HCT116 (cell line): Measurements from ENCODE around the gene PEMT. TPM values are rescaled to one million over a fixed set of nuclear protein-coding genes. Genes with fewer than 3 reads are reported as not detected.

ENCODE experiments used
- ATAC-seq: fragments of 200-7000 bp; cut with Tn5 transposase; 2 replicates; pipeline ENCODE4 v1.9.1; 2020; ENCODE audit warnings: mild to moderate bottlenecking, moderate library complexity
- BruUV-seq: library from RNA; stranded (reverse); fragments of 400-500 nt; replicated peaks from 2 replicates; lab custom pipeline; 2021; lab: Mats Ljungman, UMichigan
- CTCF ChIA-PET: fragments of 300-600 bp; sonication (Branson Sonifier 250); formaldehyde crosslinking; loops from one replicate; lab custom pipeline; 2021; ENCODE audit warnings: antibody characterized with exemption; lab: Charles Lee
- POLR2A ChIA-PET: fragments of 300-600, 350-600 bp; sonication (Branson Sonifier 250); formaldehyde crosslinking; loops from one replicate; lab custom pipeline; 2021; ENCODE audit warnings: antibody characterized with exemption; lab: Charles Lee
- RAD21 ChIA-PET, 2 experiments: fragments of 300-600 bp; sonication (Branson Sonifier 250); formaldehyde crosslinking; loops; one replicate each; lab custom pipeline; 2023; ENCODE audit warnings: low total read pairs in 2 of 2; ENCODE audit not compliant: uncharacterized antibody in 2 of 2, unreplicated experiment in 2 of 2, low non-redundant PET in 1 of 2; lab: Charles Lee
- DNase-seq: peaks from one replicate; pipeline ENCODE4 v3.0.0-alpha.2; 2010; ENCODE audit warnings: low read depth, low spot score
- H2AFZ ChIP-seq: fragments of 200-600 bp; shearing (Covaris generic), sonication (generic); 2 replicates; pipeline ENCODE4 v1.6.1; 2017; ENCODE audit warnings: low read depth, mixed run types, mixed read lengths, antibody characterized with exemption, low read length; ENCODE audit not compliant: poor library complexity, severe bottlenecking
- H3K27ac ChIP-seq: 2 replicates; pipeline ENCODE4 v1.5.1; 2012; ENCODE audit warnings: low read depth, low read length
- H3K27me3 ChIP-seq: fragments of 200-600 bp; sonication (generic); 2 replicates; pipeline ENCODE4 v1.6.1; 2016; ENCODE audit warnings: mixed run types, low read length, mixed read lengths; ENCODE audit not compliant: insufficient read depth
- H3K36me3 ChIP-seq, 2 experiments: fragments of 200-500 bp in 1 of 2; fragments of 200-600 bp in 1 of 2; sonication (Bioruptor generic) in 1 of 2; sonication (generic) in 1 of 2; 2 replicates each; pipeline versions ENCODE4 v1.5.1 to v1.6.1; 2014 to 2016; ENCODE audit warnings: low read length in 2 of 2, inconsistent platforms in 1 of 2, mixed read lengths in 1 of 2, mixed run types in 1 of 2; ENCODE audit not compliant: insufficient read depth in 2 of 2, control insufficient read depth in 1 of 2
- H3K4me1 ChIP-seq, 2 experiments: fragments of 200-600 bp in 1 of 2; sonication (generic) in 1 of 2; 2 replicates each; pipeline versions ENCODE4 v1.5.1 to v1.6.1; 2012 to 2017; ENCODE audit warnings: low read length in 2 of 2, inconsistent platforms in 1 of 2, mild to moderate bottlenecking in 1 of 2, mixed read lengths in 1 of 2, mixed run types in 1 of 2, moderate library complexity in 1 of 2; ENCODE audit not compliant: insufficient read depth in 2 of 2, control insufficient read depth in 1 of 2
- H3K4me2 ChIP-seq: fragments of 200-600 bp; sonication (generic); 2 replicates; pipeline ENCODE4 v1.6.1; 2017; ENCODE audit warnings: mixed run types, low read length, mixed read lengths
- H3K4me3 ChIP-seq, 2 experiments: fragments of 200-600 bp in 1 of 2; sonication (generic) in 1 of 2; replicated peaks in 1 of 2; 2 replicates each; pipeline ENCODE4 v1.5.1; 2011 to 2016; ENCODE audit warnings: low read length in 2 of 2, control low read depth in 1 of 2, low read depth in 1 of 2, mild to moderate bottlenecking in 1 of 2, mixed read lengths in 1 of 2, mixed run types in 1 of 2
- H3K79me2 ChIP-seq: fragments of 200-600 bp; sonication (generic); 2 replicates; pipeline ENCODE4 v1.6.1; 2017; ENCODE audit warnings: mild to moderate bottlenecking, mixed run types, low read length, moderate library complexity, mixed read lengths; ENCODE audit not compliant: insufficient read depth
- H3K9ac ChIP-seq: fragments of 200-600 bp; sonication (generic); 2 replicates; pipeline ENCODE4 v1.6.1; 2016; ENCODE audit warnings: low read length, mixed read lengths
- H3K9me2 ChIP-seq: fragments of 200-600 bp; sonication (generic), shearing (Covaris generic); 2 replicates; pipeline ENCODE4 v1.6.1; 2017; ENCODE audit warnings: mixed run types, mild to moderate bottlenecking, moderate library complexity; ENCODE audit not compliant: insufficient read depth
- H3K9me3 ChIP-seq, 2 experiments: fragments of 200-500 bp in 1 of 2; fragments of 200-600 bp in 1 of 2; sonication (Bioruptor generic) in 1 of 2; sonication (generic) in 1 of 2; 2 replicates each; pipeline ENCODE4 v1.6.1; 2014 to 2017; ENCODE audit warnings: low read length in 2 of 2, mixed read lengths in 2 of 2, inconsistent platforms in 1 of 2, low read depth in 1 of 2, mild to moderate bottlenecking in 1 of 2, mixed run types in 1 of 2, moderate library complexity in 1 of 2; ENCODE audit not compliant: control insufficient read depth in 1 of 2, insufficient read depth in 1 of 2
- H4K20me1 ChIP-seq: fragments of 200-600 bp; sonication (generic), shearing (Covaris generic); 2 replicates; pipeline ENCODE4 v1.6.1; 2017; ENCODE audit warnings: mixed run types, mild to moderate bottlenecking, moderate library complexity; ENCODE audit not compliant: insufficient read depth
- CBX3 ChIP-seq: IDR thresholded peaks from 2 replicates; pipeline ENCODE4 v1.6.1; 2012; ENCODE audit warnings: low read depth
- CEBPB ChIP-seq: IDR thresholded peaks from 2 replicates; pipeline ENCODE4 v1.6.1; 2012; ENCODE audit warnings: low read depth
- ELF1 ChIP-seq: IDR thresholded peaks from 2 replicates; pipeline ENCODE4 v1.6.1; 2012; ENCODE audit warnings: low read depth, borderline replicate concordance
- EZH2 ChIP-seq: fragments of 200-600 bp; sonication (generic); IDR thresholded peaks from 2 replicates; pipeline ENCODE4 v1.6.1; 2017; ENCODE audit warnings: antibody characterized with exemption, mixed run types
- EZH2phosphoT487 ChIP-seq: fragments of 200-600 bp; IDR thresholded peaks from 2 replicates; pipeline ENCODE4 v1.6.1; 2018; ENCODE audit warnings: antibody characterized with exemption, borderline replicate concordance
- POLR2A ChIP-seq: IDR thresholded peaks from 2 replicates; pipeline ENCODE4 v1.7.0; 2011; ENCODE audit warnings: borderline replicate concordance; ENCODE audit not compliant: insufficient read depth, insufficient read length; ENCODE audit errors: extremely low read depth
- RAD21 ChIP-seq: IDR thresholded peaks from 2 replicates; pipeline ENCODE4 v1.6.1; 2012; ENCODE audit warnings: low read depth, mild to moderate bottlenecking
- SIN3A ChIP-seq: IDR thresholded peaks from 2 replicates; pipeline ENCODE4 v1.6.1; 2012; ENCODE audit warnings: low read depth
- SRF ChIP-seq: IDR thresholded peaks from 2 replicates; pipeline ENCODE4 v1.6.1; 2012; ENCODE audit warnings: low read depth
- TCF7L2 ChIP-seq: IDR thresholded peaks from 2 replicates; pipeline ENCODE4 v1.7.0; 2011; ENCODE audit warnings: borderline replicate concordance, inconsistent platforms; ENCODE audit not compliant: insufficient read depth, insufficient read length; ENCODE audit errors: extremely low read depth
- YY1 ChIP-seq: IDR thresholded peaks from 2 replicates; pipeline ENCODE4 v1.6.1; 2011; ENCODE audit warnings: low read length, low read depth, moderate library complexity, mild to moderate bottlenecking; ENCODE audit not compliant: insufficient replicate concordance; ENCODE audit errors: extremely low read depth
- ZFX ChIP-seq: fragments of 450-650 bp; IDR thresholded peaks from 2 replicates; pipeline ENCODE4 v1.6.1; 2017
- ZNF274 ChIP-seq: fragments of 200-500 bp; sonication (Bioruptor generic); IDR thresholded peaks from 2 replicates; pipeline ENCODE4 v1.6.1; 2014; ENCODE audit warnings: mild to moderate bottlenecking, low read depth, low read length, inconsistent platforms
- intact Hi-C: fragments of 100-400 bp; cut with micrococcal nuclease; formaldehyde crosslinking; loops from 2 replicates; pipeline ENCODE4 v1.10.0; 2022
- total RNA-seq: library from RNA; stranded (reverse); gene quantifications from one replicate; pipeline ENCODE4 v1.2.1, GENCODE V29; 2021; ENCODE audit not compliant: unreplicated experiment
- TF ChIP-seq, protein P1 (sequence below), 3 experiments: fragments of 200-600 bp in 1 of 3; sonication (generic) in 1 of 3; IDR thresholded peaks in 2 of 3; conservative IDR thresholded peaks in 1 of 3; 2 replicates each; pipeline ENCODE4 v1.5.1; 2012 to 2017; ENCODE audit warnings: low read depth in 2 of 3, low read length in 2 of 3, antibody characterized with exemption in 1 of 3, borderline replicate concordance in 1 of 3, control low read depth in 1 of 3, mild to moderate bottlenecking in 1 of 3, mixed read lengths in 1 of 3, mixed run types in 1 of 3, moderate library complexity in 1 of 3; ENCODE audit not compliant: insufficient read depth in 1 of 3
- TF ChIP-seq, protein P2 (sequence below): IDR thresholded peaks from 2 replicates; pipeline ENCODE4 v1.6.1; 2011; ENCODE audit warnings: mild to moderate bottlenecking, low read length, moderate library complexity; ENCODE audit not compliant: insufficient replicate concordance; ENCODE audit errors: extremely low read depth
- TF ChIP-seq, protein P3 (sequence below): IDR thresholded peaks from 2 replicates; pipeline ENCODE4 v1.6.1; 2012
- TF ChIP-seq, protein P4 (sequence below): IDR thresholded peaks from 2 replicates; pipeline ENCODE4 v1.6.1; 2012

PEMT gene
- total RNA-seq, 1 experiment from 2014 or later, result 52.1 TPM

DNA sequence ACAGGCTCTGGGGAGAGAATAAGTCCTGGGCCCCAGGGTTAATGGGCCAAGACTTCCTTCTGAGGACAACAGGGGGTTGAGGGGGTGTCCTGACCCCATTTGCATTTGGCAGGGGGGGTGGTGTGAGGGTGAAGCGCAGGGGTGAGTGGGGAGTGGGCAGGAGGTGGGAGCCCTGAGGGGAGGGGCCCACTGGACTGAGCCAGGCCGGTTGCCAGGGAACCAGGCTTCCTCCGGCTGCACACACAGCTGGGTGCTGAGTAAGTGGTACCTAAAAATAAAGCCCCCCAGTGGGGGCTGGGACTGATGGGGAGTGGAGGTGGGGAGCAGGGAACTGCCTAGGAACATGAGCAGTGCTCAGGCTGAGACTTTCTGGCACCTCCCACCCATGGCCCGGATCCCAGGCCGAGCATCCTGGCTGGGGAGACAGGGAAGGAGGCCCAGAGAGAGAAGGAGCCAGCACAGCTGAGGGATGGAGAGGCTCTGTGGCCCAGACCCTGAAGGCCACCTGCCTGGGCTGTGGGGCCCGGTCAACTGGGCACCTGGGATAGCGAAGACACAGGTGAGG is 87.9 kb downstream of the PEMT start:
- TF ChIP-seq YY1 (no peak), EZH2phosphoT487 (no peak), ZNF274 (no peak), EZH2 (no peak), SRF (no peak), ELF1 (no peak), SIN3A (no peak), ZFX (no peak), CBX3 (no peak), POLR2A (no peak), RAD21 (no peak), CEBPB (no peak), TCF7L2 (no peak)
- TF ChIP-seq, protein P1, sequence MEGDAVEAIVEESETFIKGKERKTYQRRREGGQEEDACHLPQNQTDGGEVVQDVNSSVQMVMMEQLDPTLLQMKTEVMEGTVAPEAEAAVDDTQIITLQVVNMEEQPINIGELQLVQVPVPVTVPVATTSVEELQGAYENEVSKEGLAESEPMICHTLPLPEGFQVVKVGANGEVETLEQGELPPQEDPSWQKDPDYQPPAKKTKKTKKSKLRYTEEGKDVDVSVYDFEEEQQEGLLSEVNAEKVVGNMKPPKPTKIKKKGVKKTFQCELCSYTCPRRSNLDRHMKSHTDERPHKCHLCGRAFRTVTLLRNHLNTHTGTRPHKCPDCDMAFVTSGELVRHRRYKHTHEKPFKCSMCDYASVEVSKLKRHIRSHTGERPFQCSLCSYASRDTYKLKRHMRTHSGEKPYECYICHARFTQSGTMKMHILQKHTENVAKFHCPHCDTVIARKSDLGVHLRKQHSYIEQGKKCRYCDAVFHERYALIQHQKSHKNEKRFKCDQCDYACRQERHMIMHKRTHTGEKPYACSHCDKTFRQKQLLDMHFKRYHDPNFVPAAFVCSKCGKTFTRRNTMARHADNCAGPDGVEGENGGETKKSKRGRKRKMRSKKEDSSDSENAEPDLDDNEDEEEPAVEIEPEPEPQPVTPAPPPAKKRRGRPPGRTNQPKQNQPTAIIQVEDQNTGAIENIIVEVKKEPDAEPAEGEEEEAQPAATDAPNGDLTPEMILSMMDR (IDR thresholded peaks at IDR 0.05 in 2 of 3, conservative IDR thresholded peaks at IDR 0.05 in 1 of 3; ENCODE audit: borderline replicate concordance in 1 of 3, insufficient read depth in 1 of 3, low read depth in 2 of 3, low read length in 2 of 3), result no peak
- TF ChIP-seq, protein P2, sequence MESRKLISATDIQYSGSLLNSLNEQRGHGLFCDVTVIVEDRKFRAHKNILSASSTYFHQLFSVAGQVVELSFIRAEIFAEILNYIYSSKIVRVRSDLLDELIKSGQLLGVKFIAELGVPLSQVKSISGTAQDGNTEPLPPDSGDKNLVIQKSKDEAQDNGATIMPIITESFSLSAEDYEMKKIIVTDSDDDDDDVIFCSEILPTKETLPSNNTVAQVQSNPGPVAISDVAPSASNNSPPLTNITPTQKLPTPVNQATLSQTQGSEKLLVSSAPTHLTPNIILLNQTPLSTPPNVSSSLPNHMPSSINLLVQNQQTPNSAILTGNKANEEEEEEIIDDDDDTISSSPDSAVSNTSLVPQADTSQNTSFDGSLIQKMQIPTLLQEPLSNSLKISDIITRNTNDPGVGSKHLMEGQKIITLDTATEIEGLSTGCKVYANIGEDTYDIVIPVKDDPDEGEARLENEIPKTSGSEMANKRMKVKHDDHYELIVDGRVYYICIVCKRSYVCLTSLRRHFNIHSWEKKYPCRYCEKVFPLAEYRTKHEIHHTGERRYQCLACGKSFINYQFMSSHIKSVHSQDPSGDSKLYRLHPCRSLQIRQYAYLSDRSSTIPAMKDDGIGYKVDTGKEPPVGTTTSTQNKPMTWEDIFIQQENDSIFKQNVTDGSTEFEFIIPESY, result no peak
- TF ChIP-seq, protein P3, sequence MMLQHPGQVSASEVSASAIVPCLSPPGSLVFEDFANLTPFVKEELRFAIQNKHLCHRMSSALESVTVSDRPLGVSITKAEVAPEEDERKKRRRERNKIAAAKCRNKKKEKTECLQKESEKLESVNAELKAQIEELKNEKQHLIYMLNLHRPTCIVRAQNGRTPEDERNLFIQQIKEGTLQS, result no peak
- TF ChIP-seq, protein P4, sequence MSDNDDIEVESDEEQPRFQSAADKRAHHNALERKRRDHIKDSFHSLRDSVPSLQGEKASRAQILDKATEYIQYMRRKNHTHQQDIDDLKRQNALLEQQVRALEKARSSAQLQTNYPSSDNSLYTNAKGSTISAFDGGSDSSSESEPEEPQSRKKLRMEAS, result no peak
- DNase-seq (no peak), ATAC-seq (no peak)
- no peak overlapping the region for H3K9ac ChIP-seq
- intact Hi-C loops, result no loop called here
- no peaks in the 10 kb centered on the region for H3K9me2 ChIP-seq
- CTCF ChIA-PET, result no interaction called here
- H3K4me2 ChIP-seq, result no peak overlapping the region
- H3K36me3 ChIP-seq, result no peaks in the 10 kb centered on the region
- no TSS peak for BruUV-seq
- POLR2A ChIA-PET, result no interaction called here
- no peak overlapping the region for H2AFZ ChIP-seq
- no peaks in the 10 kb centered on the region for H4K20me1 ChIP-seq
- no peak overlapping the region for H3K4me3 ChIP-seq
- H3K27ac ChIP-seq, result no peak overlapping the region
- RAD21 ChIA-PET, result no interaction called here
- no peaks in the 10 kb centered on the region for H3K9me3 ChIP-seq
- no peaks in the 10 kb centered on the region for H3K79me2 ChIP-seq
- no peaks in the 10 kb centered on the region for H3K4me1 ChIP-seq
- H3K27me3 ChIP-seq, result no peaks in the 10 kb centered on the region
